HepG2 (cell line): ENCODE measurements around the gene ABHD2. TPM values are rescaled to one million over a fixed set of nuclear protein-coding genes. Genes with fewer than 3 reads are reported as not detected.
A peak's percentile ranks its signal among the peaks of the same experiment; 100 is the strongest.

Experiments
- HHEX ChIP-seq: IDR thresholded peaks from 2 replicates; pipeline ENCODE4 v1.6.1; 2016; ENCODE audit warnings: control low read depth
- NFRKB ChIP-seq: fragments of 450-650 bp; IDR thresholded peaks from 2 replicates; pipeline ENCODE4 v1.6.1; 2017
- PAWR ChIP-seq: sonication (generic); formaldehyde crosslinking; IDR thresholded peaks from 2 replicates; pipeline ENCODE4 v1.4.0; 2020; ENCODE audit warnings: missing genetic modification reagents, mild to moderate bottlenecking, borderline replicate concordance
- PITX1 ChIP-seq: sonication (generic); formaldehyde crosslinking; IDR thresholded peaks from 2 replicates; pipeline ENCODE4 v1.5.1; 2020; ENCODE audit warnings: mild to moderate bottlenecking, missing genetic modification reagents
- PRDM15 ChIP-seq: sonication (generic); formaldehyde crosslinking; IDR thresholded peaks from 2 replicates; pipeline ENCODE4 v1.4.0; 2020; ENCODE audit warnings: missing genetic modification reagents
- RFX1 ChIP-seq: fragments of 450-650 bp; IDR thresholded peaks from 2 replicates; pipeline ENCODE4 v1.6.1; 2017
- RFX3 ChIP-seq: IDR thresholded peaks from 2 replicates; pipeline ENCODE4 v1.6.1; 2016; ENCODE audit warnings: missing biosample characterization, missing genetic modification reagents
- SALL2 ChIP-seq: sonication (generic); formaldehyde crosslinking; IDR thresholded peaks from 2 replicates; pipeline ENCODE4 v1.8.1; 2023; ENCODE audit warnings: mild to moderate bottlenecking, missing genetic modification reagents, inconsistent platforms
- ZBTB34 ChIP-seq: sonication (generic); formaldehyde crosslinking; IDR thresholded peaks from 2 replicates; pipeline ENCODE4 v1.8.0; 2022; ENCODE audit warnings: mild to moderate bottlenecking, missing genetic modification reagents
- ZNF225 ChIP-seq: sonication (generic); formaldehyde crosslinking; IDR thresholded peaks from 2 replicates; pipeline ENCODE4 v1.4.0; 2020; ENCODE audit warnings: mild to moderate bottlenecking, missing genetic modification reagents
- ZNF260 ChIP-seq: sonication (generic); formaldehyde crosslinking; IDR thresholded peaks from 2 replicates; pipeline ENCODE4 v1.4.0; 2020; ENCODE audit warnings: missing genetic modification reagents, low read depth, mild to moderate bottlenecking, borderline replicate concordance
- ZNF264 ChIP-seq: sonication (generic); formaldehyde crosslinking; IDR thresholded peaks from 2 replicates; pipeline ENCODE4 v1.4.0; 2020; ENCODE audit warnings: missing genetic modification reagents
- ZNF318 ChIP-seq: sonication (generic); formaldehyde crosslinking; IDR thresholded peaks from 2 replicates; pipeline ENCODE4 v1.4.0; 2020; ENCODE audit warnings: mild to moderate bottlenecking, missing genetic modification reagents
- ZNF607 ChIP-seq: sonication (generic); formaldehyde crosslinking; IDR thresholded peaks from 2 replicates; pipeline ENCODE4 v1.5.1; 2020; ENCODE audit warnings: missing genetic modification reagents, mild to moderate bottlenecking, borderline replicate concordance
- polyA plus RNA-seq, 8 experiments: library from polyadenylated mRNA; depleted of rRNA in 3 of 8; stranded (reverse) in 7 of 8; unstranded in 1 of 8; fragments of >200 nt; fragmentation: Illumina TruSeq in 4 of 8; extraction: Trizol in 4 of 8; gene quantifications; 2 replicates each; pipeline versions ENCODE4 v1.2.1 to v1.2.3, GENCODE V29; 2011 to 2016; ENCODE audit warnings: low read depth in 4 of 8, missing spikeins in 1 of 8, mixed read lengths in 1 of 8; ENCODE audit not compliant: insufficient read depth in 1 of 8
- total RNA-seq, 5 experiments: library from RNA; depleted of rRNA; stranded (reverse); fragments of >200 nt; fragmentation: Illumina TruSeq; extraction: Trizol; gene quantifications; 2 replicates each; pipeline ENCODE4 v1.2.3, GENCODE V29; 2016; ENCODE audit warnings: low read depth in 1 of 5

ABHD2 gene
- total and polyA plus RNA-seq, 2 of the 13 experiments (the other 11 are each of a cell fraction or from before 2014, with no cell fraction given), result 14.8 to 22.4 TPM

GRCh38 chr15:89243691-89244573, 155.7 kb downstream of the ABHD2 start, which contains the start of gene FANCI (continued):
- TF ChIP-seq ZNF318 (CRISPR knock-in tag) (no peak), ZNF264 (CRISPR knock-in tag) (no peak), ZNF260 (no peak), ZNF607 (CRISPR knock-in tag) (peak; percentile 88; the same call in 1 of the 2 replicates), RFX3 (CRISPR knock-in tag) (peak; percentile 93), PRDM15 (CRISPR knock-in tag) (no peak; the same call in 1 of the 2 replicates), NFRKB (no peak), PAWR (no peak), ZBTB34 (CRISPR knock-in tag) (0 out of 2 replicates have a peak, but pooled peaks have one; percentile 33), HHEX (CRISPR knock-in tag) (no peak), PITX1 (CRISPR knock-in tag) (0 out of 2 replicates have a peak, but pooled peaks have one; percentile 12), SALL2 (CRISPR knock-in tag) (peak; percentile 62; the same call in 1 of the 2 replicates), RFX1 (peak; percentile 82), ZNF225 (CRISPR knock-in tag) (peak; percentile 37; the same call in 1 of the 2 replicates)
